ENCODE data around the gene TRABD. TPM values are rescaled to one million over a fixed set of nuclear protein-coding genes. Genes with fewer than 3 reads are reported as not detected.
"Not testable (repeated sequence)": the region's sequence is repeated elsewhere in the genome, so short reads cannot be mapped to it uniquely, and the experiment has no call there.

The TRABD gene, protein sequence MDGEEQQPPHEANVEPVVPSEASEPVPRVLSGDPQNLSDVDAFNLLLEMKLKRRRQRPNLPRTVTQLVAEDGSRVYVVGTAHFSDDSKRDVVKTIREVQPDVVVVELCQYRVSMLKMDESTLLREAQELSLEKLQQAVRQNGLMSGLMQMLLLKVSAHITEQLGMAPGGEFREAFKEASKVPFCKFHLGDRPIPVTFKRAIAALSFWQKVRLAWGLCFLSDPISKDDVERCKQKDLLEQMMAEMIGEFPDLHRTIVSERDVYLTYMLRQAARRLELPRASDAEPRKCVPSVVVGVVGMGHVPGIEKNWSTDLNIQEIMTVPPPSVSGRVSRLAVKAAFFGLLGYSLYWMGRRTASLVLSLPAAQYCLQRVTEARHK
- 10 to 100 TPM; 25.8 to 79.1 (median 38.9) TPM for polyA plus RNA-seq

DNA sequence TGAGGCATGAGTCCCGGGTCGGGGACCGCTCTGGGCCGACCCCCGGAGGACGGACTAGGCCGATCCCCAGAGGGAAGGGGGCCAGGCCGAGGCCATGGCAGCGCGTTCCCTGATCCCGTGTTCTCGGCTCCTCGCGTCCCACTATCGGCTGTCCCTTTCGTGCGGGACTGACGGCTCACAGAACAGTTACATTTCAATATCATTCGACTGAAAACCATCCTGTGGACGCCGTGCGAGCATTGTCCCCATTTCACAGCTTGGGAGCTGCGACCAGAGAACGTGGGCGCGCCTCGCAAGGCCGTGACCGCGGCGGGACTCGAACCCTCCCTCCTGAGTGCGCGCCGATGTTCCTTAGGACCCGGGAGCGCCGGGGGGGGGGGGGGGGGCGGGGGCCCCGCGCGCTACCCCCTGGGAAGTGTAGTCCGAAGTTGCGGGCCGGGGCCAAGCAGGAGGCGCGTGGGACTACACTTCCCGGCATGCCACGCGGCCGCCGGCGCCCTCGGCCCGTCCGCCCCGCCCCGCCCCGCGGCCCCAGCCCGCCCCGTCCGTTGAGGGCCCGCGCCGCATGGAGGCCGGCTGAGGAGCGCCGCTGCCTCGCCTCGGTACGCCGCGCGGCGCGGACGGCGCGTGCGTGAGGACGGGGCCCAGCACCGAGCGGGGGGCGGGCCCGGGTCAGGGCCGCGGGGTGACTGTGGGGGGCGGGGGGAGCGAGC lies at the start of gene TRABD:
Gene TRABD, plus strand, starts transcription at position 539 of the 713 bp plus-strand sequence. CDS start 7,148 bp downstream, outside the sequence.
- WGBS, 3 donors = 1 to 3% (median 1%) methylated on average over 39 to 88 of the region's 90 CpGs
- H3K27ac ChIP-seq (ENCODE audit: low read depth, low read length) = peak within 1 kb of the TSS; percentile 13

DNA sequence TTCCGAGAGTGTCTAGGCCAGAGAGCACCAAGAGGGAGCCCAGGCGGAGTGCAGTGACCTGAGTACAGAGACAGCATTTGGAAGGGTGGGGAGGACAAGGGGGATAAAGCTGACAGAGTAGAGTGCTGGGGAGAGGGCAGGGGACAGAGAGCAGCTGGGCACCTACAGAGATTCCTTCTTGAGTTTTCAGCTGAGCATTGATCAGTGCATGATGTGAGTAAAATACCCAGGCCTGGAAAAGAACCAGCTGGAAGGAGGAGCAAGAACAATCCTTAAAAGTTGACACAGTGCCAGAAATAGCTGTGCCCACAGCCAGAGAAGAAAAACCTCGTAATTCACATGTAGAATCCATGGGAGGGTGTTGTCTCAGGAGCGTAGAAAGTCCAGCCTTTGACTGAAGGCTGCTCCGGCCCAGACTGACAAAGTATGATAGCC lies 49.1 kb upstream of the TRABD start:
- WGBS, 3 donors = 68 to 72% (median 71%) methylated on average over 5 of the region's 5 CpGs
- H3K27ac ChIP-seq (ENCODE audit: low read depth, low read length) = no peak overlapping the region

DNA sequence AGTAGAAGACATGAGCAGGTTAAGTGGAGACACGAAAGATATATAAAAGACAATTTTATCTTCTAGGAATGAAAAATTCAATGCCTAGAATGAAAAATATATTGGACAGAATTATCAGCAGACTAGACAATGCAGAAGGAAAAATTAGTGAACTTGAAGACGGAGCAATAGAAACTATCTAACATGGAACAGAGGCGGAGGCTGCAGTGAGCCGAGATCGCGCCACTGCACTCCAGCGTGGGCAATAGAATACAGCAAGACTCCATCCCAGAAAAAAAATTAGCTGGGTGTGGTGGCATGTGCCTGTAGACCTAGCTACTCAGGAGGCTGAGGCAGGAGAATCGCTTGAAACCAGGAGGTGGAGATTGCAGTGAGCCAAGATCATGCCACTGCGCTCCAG lies 48.4 kb upstream of the TRABD start:
- WGBS, 3 donors = 95 to 98% (median 98%) methylated on average over 9 of the region's 9 CpGs
- H3K27ac ChIP-seq (ENCODE audit: low read depth, low read length) = not testable (repeated sequence)

DNA sequence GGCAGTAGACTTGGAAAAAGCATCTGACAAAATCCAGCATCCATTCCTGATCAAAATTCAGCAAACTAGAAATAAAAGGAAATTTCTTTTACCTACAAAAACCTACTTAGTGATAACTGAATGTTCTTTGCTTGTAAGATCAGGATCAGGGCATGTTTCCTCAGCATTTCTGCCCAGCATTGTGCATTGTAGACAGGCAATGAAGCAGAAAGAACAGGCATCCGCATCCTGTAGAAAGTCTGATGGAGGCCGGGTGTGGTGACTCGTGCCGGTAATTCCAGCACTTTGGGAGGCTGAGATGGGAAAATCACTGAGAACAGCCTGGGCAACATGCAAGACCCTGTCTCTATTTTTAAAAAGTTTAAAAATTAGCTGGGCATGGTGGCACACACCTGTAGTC lies 47.7 kb upstream of the TRABD start:
- WGBS, 3 donors = 89 to 94% (median 93%) methylated on average over 4 of the region's 4 CpGs
- no peak overlapping the region for H3K27ac ChIP-seq (ENCODE audit: low read depth, low read length)

DNA sequence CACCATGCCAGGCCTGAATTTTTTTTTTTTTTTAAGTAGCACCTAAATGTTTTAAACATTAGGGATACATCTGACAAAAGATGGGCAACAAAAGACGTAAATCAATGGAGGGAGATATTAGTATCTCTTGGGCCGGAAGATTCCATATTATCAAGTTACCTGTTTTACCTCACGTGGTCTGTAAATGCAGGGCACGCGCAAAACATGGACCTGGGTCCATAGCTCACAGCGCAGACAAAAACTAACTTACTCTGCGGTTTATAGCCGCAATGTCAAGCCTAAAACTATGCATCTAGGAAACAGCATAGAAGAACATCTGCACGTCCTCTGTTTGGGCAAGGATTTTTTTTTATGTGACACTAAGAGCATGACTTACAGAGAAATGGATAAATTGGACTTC lies 46.7 kb upstream of the TRABD start:
- no peak overlapping the region for H3K27ac ChIP-seq (ENCODE audit: low read depth, low read length)
- WGBS, 3 donors = 87 to 92% (median 91%) methylated on average over 9 of the region's 9 CpGs

DNA sequence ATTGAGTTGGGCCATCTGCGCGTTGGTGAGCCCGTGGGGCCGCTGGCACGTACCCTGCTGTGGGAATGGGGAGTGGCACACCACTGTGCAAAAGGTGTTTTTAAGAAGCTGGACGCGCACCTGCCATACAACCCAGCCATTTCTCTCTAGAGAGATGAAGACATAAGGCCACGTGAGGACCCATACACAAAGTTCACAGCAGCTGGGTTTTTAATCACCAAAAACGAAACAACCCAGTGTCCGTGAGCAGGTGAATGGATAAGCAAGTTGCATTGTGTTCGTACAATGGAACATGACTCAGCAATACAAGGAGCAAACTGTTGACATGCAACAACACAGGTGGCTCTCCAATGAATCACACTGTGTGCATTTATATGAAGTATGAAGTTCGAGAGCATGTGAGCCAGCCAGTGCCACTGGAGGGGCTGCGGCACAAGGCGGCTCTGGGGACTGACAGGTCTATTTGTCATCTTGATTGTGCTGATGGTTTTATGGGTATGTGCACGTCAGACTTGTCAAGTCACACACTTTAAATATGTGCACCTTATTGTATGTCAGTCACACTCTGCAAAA lies 45.8 kb upstream of the TRABD start:
- H3K27ac ChIP-seq (ENCODE audit: low read depth, low read length) = no peak overlapping the region
- 75 to 80% (median 80%) methylated on average over 15 of the region's 15 CpGs for WGBS, 3 donors

DNA sequence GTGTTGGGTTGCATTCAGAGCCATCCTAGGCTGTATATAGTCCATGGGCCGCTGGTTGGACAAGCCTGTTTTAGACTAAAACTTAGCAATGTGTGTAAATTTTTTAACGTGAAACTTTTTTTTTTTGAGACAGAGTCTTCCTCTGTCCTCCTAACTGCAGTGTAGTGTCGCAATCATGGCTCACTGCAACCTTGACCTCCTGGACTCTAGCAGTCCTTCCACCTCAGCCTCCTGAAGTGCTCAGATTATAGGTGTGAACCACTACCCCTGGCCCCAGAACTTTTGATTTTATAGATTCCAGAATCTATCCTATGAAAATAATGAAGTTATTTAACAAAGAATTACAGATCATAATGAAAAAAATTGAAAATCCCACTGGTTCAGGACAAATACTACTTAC lies 45.1 kb upstream of the TRABD start:
- 60 to 72% (median 66%) methylated on average over 3 of the region's 3 CpGs for WGBS, 3 donors
- H3K27ac ChIP-seq (ENCODE audit: low read depth, low read length) = no peak overlapping the region

DNA sequence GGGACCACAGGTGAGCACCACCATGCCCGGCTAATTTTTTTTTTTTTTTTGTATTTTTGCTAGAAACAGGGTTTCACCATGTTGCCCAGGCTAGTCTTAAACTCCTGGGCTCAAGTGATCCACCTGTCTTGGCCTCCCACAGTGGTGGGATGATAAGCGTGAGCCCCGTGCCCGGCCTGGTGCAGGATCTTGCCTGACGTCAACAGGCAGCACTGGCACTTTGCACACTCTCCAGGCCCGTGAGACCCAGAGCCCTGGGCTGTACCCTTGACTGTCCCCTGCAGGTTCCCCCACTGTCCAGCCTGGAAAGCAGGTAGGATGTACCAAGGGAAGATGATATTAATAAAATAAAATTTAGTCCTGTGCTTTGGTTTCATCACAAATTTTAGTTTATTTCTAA lies 44.3 kb upstream of the TRABD start:
- no peak overlapping the region for H3K27ac ChIP-seq (ENCODE audit: low read depth, low read length)
- 70 to 95% (median 86%) methylated on average over 6 of the region's 6 CpGs for WGBS, 3 donors

DNA sequence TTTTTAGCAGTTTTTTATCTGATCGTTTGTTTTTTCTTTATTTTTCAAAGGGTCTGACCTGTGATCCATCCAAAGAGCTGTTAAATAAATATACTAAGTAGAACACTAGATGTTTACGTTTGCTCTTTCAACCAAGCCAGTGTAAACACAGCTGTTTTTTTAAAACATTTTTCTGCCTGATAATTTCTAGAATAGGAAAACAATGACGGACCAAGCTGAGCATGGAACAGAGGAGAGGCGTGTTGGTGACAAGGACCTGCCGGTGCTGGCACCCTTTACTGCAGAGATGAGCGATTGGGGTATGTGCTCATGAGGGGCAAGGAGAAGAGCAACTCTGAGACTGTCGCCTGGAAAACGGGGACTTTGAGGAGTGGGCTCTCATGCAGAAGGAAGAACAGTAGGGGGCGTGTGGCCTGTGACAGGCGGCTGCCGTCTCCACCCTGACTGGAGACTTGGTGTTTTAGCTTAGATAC lies 43.8 kb upstream of the TRABD start:
- H3K27ac ChIP-seq (ENCODE audit: low read depth, low read length) = no peak overlapping the region
- whole genome bisulfite sequencing, 3 donors = 18 to 52% (median 51%) methylated on average over 11 of the region's 11 CpGs

DNA sequence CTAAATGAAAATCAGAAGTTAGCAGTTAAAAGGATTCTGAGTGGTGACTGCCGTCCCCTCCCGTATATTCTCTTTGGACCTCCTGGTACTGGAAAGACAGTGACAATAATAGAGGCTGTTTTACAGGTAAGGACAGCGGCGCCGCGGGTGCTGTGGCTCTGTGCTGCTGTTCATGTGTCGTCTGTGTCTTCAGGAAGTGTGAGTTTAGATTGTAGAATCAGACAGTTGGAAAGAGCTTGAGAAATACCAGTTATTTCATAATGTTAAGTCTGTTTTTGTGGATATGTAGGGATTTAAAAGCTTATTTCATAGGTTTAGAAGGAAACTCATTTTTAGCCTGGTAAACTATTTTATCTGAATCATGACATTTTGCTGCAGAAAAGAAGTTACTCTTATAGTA lies 42.6 kb upstream of the TRABD start:
- 55 to 88% (median 61%) methylated on average over 7 of the region's 7 CpGs for whole genome bisulfite sequencing, 3 donors
- no peak overlapping the region for H3K27ac ChIP-seq (ENCODE audit: low read depth, low read length)

DNA sequence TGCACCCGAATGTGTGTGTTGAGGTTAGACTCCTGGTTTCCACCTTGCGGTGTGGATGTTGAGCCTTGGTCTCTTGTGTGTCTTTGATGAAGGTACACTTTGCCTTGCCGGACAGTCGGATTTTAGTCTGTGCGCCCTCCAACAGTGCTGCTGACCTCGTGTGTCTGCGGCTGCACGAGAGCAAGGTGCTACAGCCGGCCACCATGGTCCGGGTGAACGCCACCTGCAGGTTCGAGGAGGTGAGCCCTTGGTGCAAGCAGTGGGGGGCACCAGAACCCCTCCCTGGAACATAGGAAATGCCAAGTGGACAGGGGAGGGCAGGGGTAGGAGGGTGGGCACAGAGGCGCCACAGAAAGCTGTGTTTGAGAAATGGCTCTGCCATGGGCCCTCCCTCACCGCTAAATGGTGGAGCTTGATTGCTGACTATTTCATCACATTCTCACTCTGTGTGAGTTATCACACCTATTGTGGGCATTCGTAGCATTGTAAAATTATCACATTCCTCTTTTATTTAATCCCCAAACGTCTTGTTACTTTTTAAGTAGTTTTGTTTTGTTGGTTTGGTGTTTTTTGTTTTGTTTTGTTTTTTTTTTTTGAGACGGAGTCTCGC lies 41.6 kb upstream of the TRABD start:
- 79 to 88% (median 85%) methylated on average over 18 of the region's 18 CpGs for WGBS, 3 donors
- no peak overlapping the region for H3K27ac ChIP-seq (ENCODE audit: low read depth, low read length)

DNA sequence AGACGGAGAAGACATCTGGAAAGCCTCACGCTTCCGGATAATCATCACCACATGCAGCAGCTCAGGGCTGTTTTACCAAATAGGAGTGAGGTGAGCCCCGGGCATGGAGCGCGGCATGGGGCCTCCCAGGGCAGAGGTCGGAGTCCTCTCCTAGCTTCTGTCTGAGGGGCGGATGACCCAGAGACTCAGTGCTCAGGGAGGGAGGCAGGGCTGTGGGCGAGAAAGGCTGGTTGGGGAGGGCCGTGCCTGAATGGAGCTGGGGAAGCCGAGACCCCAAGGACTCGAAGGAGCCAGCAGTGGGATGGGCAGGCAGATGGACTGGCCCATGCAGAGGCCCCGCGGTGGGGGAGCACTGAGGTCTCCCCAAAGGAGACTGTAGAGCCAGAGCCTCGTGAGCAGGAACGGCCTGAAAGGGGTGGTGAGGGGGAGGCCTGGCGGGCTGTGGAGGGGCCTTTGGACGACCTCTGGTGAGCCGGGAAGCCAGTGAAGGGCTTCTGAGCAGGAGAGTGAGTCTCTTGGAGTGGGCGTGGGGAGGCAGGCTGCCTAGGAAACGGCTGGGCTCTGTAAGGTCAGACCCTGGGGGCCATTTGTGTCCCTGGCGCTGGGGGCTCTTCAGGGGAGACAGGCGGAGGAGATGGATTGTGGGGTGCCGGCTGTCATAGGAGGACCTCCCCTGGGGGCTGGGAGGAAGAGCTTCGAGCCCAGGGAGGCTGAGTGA lies 39.8 kb upstream of the TRABD start:
- 52 to 66% (median 64%) methylated on average over 25 of the region's 25 CpGs for WGBS, 3 donors
- no peak overlapping the region for H3K27ac ChIP-seq (ENCODE audit: low read depth, low read length)

DNA sequence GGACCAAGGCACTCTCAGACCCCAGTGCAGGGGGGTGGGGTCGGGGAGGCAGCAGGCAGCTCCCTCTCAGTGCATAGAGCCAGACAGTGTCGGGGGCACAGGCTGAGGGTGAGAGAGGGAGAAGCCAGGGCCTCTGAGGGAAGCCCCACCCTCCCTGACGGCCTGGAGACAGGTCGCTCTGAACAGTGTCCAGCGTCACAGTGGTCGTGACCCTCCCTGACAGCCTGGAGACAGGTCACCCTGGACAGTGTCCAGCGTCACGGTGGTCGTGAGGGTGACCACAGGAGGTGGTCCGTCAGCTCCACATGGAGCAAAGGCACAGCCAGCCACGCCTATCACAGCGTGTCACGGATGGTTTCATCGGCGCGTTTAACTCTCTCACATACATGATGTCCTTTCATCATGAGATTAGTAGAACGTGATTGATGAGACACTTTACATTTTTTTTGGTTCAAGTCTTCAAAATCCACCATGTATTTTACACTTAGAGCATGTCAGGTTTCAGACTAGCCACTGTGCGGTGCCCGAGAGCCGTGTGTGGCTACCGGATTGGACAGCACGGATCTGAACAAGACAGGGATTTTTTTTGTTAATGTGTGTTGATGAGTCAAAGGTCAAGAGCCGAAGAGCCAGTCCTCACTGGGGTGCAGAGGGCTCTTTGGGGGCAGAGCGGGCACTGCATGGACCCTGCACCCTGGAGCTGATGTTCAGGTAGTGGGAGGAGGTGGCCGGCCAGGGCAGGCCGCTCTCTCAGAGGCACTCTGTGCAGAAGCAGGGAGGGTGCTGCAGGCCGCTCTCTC lies 39.1 kb upstream of the TRABD start:
- no peak overlapping the region for H3K27ac ChIP-seq (ENCODE audit: low read depth, low read length)
- WGBS, 3 donors = 36 to 44% (median 40%) methylated on average over 27 of the region's 27 CpGs

DNA sequence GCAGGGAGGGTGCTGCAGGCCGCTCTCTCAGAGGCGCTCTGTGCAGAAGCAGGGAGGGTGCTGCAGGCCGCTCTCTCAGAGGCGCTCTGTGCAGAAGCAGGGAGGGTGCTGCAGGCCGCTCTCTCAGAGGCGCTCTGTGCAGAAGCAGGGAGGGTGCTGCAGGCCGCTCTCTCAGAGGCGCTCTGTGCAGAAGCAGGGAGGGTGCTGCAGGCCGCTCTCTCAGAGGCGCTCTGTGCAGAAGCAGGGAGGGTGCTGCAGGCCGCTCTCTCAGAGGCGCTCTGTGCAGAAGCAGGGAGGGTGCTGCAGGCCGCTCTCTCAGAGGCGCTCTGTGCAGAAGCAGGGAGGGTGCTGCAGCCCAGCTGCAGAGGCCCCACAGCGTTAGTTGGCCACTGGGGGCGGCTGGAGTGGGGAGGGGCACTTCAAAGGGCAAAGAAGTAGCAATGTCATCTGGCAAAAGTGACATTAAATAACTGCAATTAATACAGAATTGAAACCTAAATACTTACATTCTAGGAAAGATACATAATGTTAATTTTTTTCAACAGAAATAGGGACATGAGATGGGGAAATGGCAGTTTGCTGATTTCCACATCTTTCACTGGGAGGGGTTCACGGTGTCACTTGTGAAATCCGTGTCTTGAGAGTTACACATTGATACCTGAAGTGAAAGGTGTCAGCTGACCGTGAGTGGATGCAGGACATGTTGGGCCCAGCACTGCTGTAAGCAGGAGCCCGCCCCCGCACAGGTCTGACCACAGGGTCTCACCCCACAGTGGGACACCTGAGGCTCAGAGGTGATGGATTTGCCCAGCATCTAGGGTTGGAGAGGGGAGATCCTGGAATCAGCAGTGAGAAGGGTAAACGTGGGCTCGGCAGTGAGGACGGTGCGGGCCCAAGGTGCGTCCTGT lies 38.2 kb upstream of the TRABD start:
- WGBS, 3 donors = 66 to 78% (median 67%) methylated on average over 14 to 15 of the region's 26 CpGs
- not testable (repeated sequence) for H3K27ac ChIP-seq (ENCODE audit: low read depth, low read length)

DNA sequence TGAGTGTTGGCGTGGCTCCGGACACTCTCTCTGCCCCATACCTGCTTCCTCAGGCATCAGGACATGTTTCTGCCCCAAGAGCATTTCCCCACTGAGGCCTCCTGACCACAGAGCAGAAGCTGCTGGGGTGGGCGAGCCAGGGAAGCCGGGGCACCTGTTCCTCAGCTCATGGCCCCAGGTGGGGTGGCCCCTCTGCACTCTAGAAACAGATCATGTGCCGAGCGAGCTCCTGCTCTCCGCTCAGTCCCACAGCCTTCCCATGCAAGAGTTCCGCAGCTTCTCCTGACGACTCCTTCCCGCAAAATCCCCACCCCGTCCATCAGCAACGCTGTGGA lies 37.6 kb upstream of the TRABD start:
- H3K27ac ChIP-seq (ENCODE audit: low read depth, low read length) = no peak overlapping the region
- WGBS, 3 donors = 78 to 89% (median 83%) methylated on average over 12 of the region's 12 CpGs

DNA sequence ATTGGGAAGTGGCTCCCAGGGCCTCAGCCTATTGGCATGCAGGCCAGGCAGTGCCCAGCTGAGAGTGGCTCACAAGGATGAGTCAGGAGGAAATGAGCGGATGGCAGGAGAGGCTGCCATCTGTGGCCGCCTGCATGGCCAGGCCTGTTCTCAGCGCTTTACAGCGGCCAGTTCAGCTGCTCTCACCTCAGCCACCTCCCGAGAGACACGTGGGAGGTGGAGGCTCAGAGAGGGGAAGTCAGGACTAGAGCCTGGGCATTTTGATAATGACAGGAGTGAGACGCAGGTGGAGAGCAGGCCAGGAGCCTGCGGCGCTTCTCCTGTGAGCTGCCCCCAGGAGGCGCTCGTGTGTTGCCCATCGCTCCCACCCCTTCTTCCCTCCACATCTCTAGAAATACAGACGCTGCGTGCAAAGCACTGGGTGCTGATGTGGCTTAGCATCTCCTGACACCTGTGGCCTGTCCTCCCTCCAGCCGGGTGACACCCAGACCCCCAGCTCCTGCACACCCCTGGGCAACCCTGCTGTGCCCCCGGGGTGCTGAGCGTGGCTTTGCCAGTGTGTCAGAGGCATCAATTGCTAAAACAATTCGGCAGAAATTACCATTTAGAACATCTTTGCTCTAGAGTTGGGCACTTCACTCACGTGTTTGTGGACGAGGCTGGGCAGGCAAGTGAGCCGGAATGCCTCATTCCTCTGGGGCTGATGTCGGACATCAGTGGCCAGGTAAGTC lies 36.6 kb upstream of the TRABD start:
- 31 to 48% (median 43%) methylated on average over 22 of the region's 22 CpGs for WGBS, 3 donors
- no peak overlapping the region for H3K27ac ChIP-seq (ENCODE audit: low read depth, low read length)
